OCI-LY1 (cell line): ENCODE measurements around the gene CLEC4C.

Experiments used
- H2AFZ ChIP-seq: fragments of 200-600 bp; sonication (generic), shearing (Covaris generic); 2 replicates; pipeline ENCODE4 v1.6.0; 2014; ENCODE audit warnings: antibody characterized with exemption, mild to moderate bottlenecking, low read length
- H3F3A ChIP-seq: fragments of 200-600 bp; sonication (generic), shearing (Covaris generic); 2 replicates; pipeline ENCODE4 v1.6.0; 2014; ENCODE audit warnings: mild to moderate bottlenecking, antibody characterized with exemption, low read length, moderate library complexity; ENCODE audit not compliant: insufficient read depth
- H3K27ac ChIP-seq: fragments of 200-600 bp; sonication (generic); 2 replicates; pipeline ENCODE4 v1.5.1; 2014; ENCODE audit warnings: low read length, mixed run types, mild to moderate bottlenecking, low read depth; ENCODE audit not compliant: poor library complexity, severe bottlenecking
- H3K27me3 ChIP-seq: fragments of 200-600 bp; sonication (generic); 2 replicates; pipeline ENCODE4 v1.6.0; 2014; ENCODE audit warnings: antibody characterized with exemption, mild to moderate bottlenecking, low read length, moderate library complexity; ENCODE audit not compliant: insufficient read depth
- H3K36me3 ChIP-seq: fragments of 200-600 bp; sonication (generic); 2 replicates; pipeline ENCODE4 v1.6.1; 2014; ENCODE audit warnings: mild to moderate bottlenecking, antibody characterized with exemption, low read length, moderate library complexity, mixed read lengths; ENCODE audit not compliant: insufficient read depth
- H3K4me1 ChIP-seq: fragments of 200-600 bp; sonication (generic); 2 replicates; pipeline ENCODE4 v1.5.1; 2014; ENCODE audit warnings: mild to moderate bottlenecking, low read length, moderate library complexity; ENCODE audit not compliant: insufficient read depth, severe bottlenecking
- H3K4me2 ChIP-seq: fragments of 200-600 bp; sonication (generic), shearing (Covaris generic); 2 replicates; pipeline ENCODE4 v1.6.1; 2014; ENCODE audit warnings: low read length
- H3K4me3 ChIP-seq: fragments of 200-600 bp; sonication (generic); 2 replicates; pipeline ENCODE4 v1.5.1; 2014; ENCODE audit warnings: low read length, low read depth, mild to moderate bottlenecking, mixed read lengths; ENCODE audit not compliant: poor library complexity, severe bottlenecking
- H3K79me2 ChIP-seq: fragments of 200-600 bp; shearing (Covaris generic); 2 replicates; pipeline ENCODE4 v1.6.1; 2016; ENCODE audit warnings: mixed run types, low read length, mixed read lengths; ENCODE audit not compliant: insufficient read depth
- H3K9ac ChIP-seq: fragments of 200-600 bp; sonication (generic), shearing (Covaris generic); 2 replicates; pipeline ENCODE4 v1.6.1; 2014; ENCODE audit warnings: mild to moderate bottlenecking, low read length, mixed read lengths
- H3K9me2 ChIP-seq: fragments of 200-600 bp; sonication (generic), shearing (Covaris generic); 2 replicates; pipeline ENCODE4 v1.6.1; 2014; ENCODE audit warnings: low read depth, mild to moderate bottlenecking, low read length, mixed read lengths
- H3K9me3 ChIP-seq: fragments of 200-600 bp; shearing (Covaris generic); 2 replicates; pipeline ENCODE4 v1.6.1; 2014; ENCODE audit warnings: low read length, mixed read lengths
- H4K20me1 ChIP-seq: fragments of 200-600 bp; sonication (generic), shearing (Covaris generic); 2 replicates; pipeline ENCODE4 v1.6.0; 2016; ENCODE audit warnings: mild to moderate bottlenecking, low read length; ENCODE audit not compliant: insufficient read depth
- CTCF ChIP-seq: fragments of 200-600 bp; sonication (generic), shearing (Covaris generic); IDR thresholded peaks from 2 replicates; pipeline ENCODE4 v1.5.1; 2017; ENCODE audit warnings: mild to moderate bottlenecking, antibody characterized with exemption, low read length, moderate library complexity, mixed read lengths
- EZH2 ChIP-seq: fragments of 200-600 bp; sonication (generic), shearing (Covaris generic); IDR thresholded peaks from 2 replicates; pipeline ENCODE4 v1.8.0; 2017; ENCODE audit warnings: borderline replicate concordance, mixed run types, mild to moderate bottlenecking, antibody characterized with exemption, low read length, moderate library complexity, mixed read lengths

Gene CLEC4C

GRCh38 chr12:7705846-7706245, 41.3 kb downstream of the CLEC4C start:
- Histone ChIP-seq H2AFZ (no peak overlapping the region), H3K36me3 (no peaks in the 10 kb centered on the region), H3K9ac (no peak overlapping the region), H3K27me3 (no peaks in the 10 kb centered on the region; the same call in 1 of the 2 replicates), H3F3A (no peaks in the 10 kb centered on the region), H3K4me2 (no peak overlapping the region), H3K4me1 (no peaks in the 10 kb centered on the region), H3K9me2 (no peaks in the 10 kb centered on the region), H3K9me3 (no peaks in the 10 kb centered on the region), H3K27ac (no peak overlapping the region), H3K79me2 (no peaks in the 10 kb centered on the region), H3K4me3 (no peak overlapping the region), H4K20me1 (no peaks in the 10 kb centered on the region)
- TF ChIP-seq EZH2 = no peak
- TF ChIP-seq CTCF = no peak

GRCh38 chr12:7695566-7696197, 51.5 kb downstream of the CLEC4C start, which contains the start of gene GDF3:
Gene GDF3, minus strand, starts transcription at chr12:7695775. Its CDS starts 47 bp downstream, at chr12:7695728.
- H2AFZ ChIP-seq = no peak within 1 kb of the TSS
- H3F3A ChIP-seq = no peaks in the 10 kb centered on the region
- no peaks in the 10 kb centered on the region for H3K36me3 ChIP-seq
- H3K4me2 ChIP-seq = no peak within 1 kb of the TSS
- H3K4me3 ChIP-seq = no peak within 1 kb of the TSS
- H3K27me3 ChIP-seq = no peaks in the 10 kb centered on the region
- H3K9ac ChIP-seq = no peak within 1 kb of the TSS
- H3K9me3 ChIP-seq = no peaks in the 10 kb centered on the region
- H4K20me1 ChIP-seq = no peaks in the 10 kb centered on the region
- no peaks in the 10 kb centered on the region for H3K79me2 ChIP-seq
- no peaks in the 10 kb centered on the region for H3K4me1 ChIP-seq
- TF ChIP-seq EZH2 = no peak
- no peak for TF ChIP-seq CTCF
- no peak within 1 kb of the TSS for H3K27ac ChIP-seq
- H3K9me2 ChIP-seq = no peaks in the 10 kb centered on the region

- Histone ChIP-seq H3K9ac (no peak overlapping the region), H2AFZ (no peak overlapping the region), H3K9me2 (no peaks in the 10 kb centered on the region), H4K20me1 (no peaks in the 10 kb centered on the region), H3K79me2 (no peaks in the 10 kb centered on the region), H3F3A (no peaks in the 10 kb centered on the region), H3K27me3 (no peaks in the 10 kb centered on the region), H3K9me3 (no peaks in the 10 kb centered on the region), H3K4me2 (no peak overlapping the region), H3K27ac (no peak overlapping the region), H3K36me3 (no peaks in the 10 kb centered on the region), H3K4me1 (no peaks in the 10 kb centered on the region), H3K4me3 (no peak overlapping the region)
- TF ChIP-seq CTCF (no peak), EZH2 (no peak)
Observed at GRCh38 chr12:7695237-7695560, 52.0 kb downstream of the CLEC4C start.
